Upper lobe of left lung (tissue), 4 donors: ENCODE results near the gene SRD5A2.

ENCODE experiments used
- CTCF ChIP-seq, 6 experiments: fragments of 450-650 bp in 4 of 6; fragments of 200-600 bp in 2 of 6; sonication (generic) in 2 of 6; IDR thresholded peaks; one replicate each; pipeline ENCODE4 v1.5.1; 2016 to 2019; ENCODE audit warnings: antibody characterized with exemption in 6 of 6
- EP300 ChIP-seq, 4 donors: sonication (generic); formaldehyde crosslinking; IDR thresholded peaks; one replicate each; pipeline ENCODE4 v1.5.1; 2017; ENCODE audit warnings: antibody characterized with exemption in 4 of 4, control low read depth in 2 of 4
- POLR2AphosphoS5 ChIP-seq, 2 donors: sonication (generic); formaldehyde crosslinking; IDR thresholded peaks; one replicate each; pipeline ENCODE4 v1.5.1; 2017; ENCODE audit warnings: antibody characterized with exemption in 2 of 2

- no peak for TF ChIP-seq POLR2AphosphoS5 (IDR thresholded peaks at IDR 0.05)
- TF ChIP-seq CTCF (IDR thresholded peaks at IDR 0.05): peak; percentile 59 to 73 (median 64)
- TF ChIP-seq EP300 (IDR thresholded peaks at IDR 0.05): no peak
Measured at GRCh38 chr2:31523871-31524492, 56.8 kb downstream of the SRD5A2 start.
